ENCODE measurements around the gene C14orf180. TPM values are rescaled to one million over a fixed set of nuclear protein-coding genes. Genes with fewer than 3 reads are reported as not detected.

C14orf180 gene
- total and polyA plus RNA-seq, 10 of the 15 experiments (the other 5 are each of a cell fraction or from before 2014, with no cell fraction given): not detected

DNA sequence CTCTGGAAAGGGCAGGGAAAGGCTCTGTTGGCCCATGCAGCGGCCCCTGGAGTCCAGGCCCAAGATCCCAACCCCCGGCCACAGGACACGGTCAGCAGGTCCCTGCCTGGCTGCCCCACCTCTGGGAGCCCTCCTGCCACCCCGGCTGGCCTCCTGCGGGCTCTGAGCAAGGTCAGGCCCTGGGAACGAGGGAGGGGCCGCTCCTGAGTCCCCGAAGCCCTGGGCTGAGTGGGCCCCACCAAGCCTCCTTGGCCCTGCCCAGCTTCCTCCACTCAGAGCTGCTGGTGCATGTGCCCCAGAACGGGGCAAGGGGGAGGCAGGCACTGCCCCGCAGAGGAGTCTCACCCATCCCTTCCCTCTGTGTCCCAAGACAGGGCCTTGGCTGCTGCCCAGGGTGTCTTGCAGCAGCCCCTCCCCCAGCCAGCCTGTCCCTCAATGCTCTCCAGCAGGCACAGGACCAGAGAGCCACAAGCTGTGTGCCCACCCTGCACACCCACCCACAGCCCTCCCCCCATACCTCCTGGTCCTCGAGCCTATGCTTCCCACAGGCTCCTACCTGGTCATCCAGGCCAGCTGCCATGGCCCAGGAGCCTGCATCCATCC is 7.4 kb upstream of the C14orf180 start (continued):
- TF ChIP-seq, protein P1, sequence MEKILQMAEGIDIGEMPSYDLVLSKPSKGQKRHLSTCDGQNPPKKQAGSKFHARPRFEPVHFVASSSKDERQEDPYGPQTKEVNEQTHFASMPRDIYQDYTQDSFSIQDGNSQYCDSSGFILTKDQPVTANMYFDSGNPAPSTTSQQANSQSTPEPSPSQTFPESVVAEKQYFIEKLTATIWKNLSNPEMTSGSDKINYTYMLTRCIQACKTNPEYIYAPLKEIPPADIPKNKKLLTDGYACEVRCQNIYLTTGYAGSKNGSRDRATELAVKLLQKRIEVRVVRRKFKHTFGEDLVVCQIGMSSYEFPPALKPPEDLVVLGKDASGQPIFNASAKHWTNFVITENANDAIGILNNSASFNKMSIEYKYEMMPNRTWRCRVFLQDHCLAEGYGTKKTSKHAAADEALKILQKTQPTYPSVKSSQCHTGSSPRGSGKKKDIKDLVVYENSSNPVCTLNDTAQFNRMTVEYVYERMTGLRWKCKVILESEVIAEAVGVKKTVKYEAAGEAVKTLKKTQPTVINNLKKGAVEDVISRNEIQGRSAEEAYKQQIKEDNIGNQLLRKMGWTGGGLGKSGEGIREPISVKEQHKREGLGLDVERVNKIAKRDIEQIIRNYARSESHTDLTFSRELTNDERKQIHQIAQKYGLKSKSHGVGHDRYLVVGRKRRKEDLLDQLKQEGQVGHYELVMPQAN (conservative IDR thresholded peaks at IDR 0.05): no peak
- no peak for TF ChIP-seq NR2C2 (IDR thresholded peaks at IDR 0.05; ENCODE audit: borderline replicate concordance, control insufficient read depth, insufficient read length, low read depth)

DNA sequence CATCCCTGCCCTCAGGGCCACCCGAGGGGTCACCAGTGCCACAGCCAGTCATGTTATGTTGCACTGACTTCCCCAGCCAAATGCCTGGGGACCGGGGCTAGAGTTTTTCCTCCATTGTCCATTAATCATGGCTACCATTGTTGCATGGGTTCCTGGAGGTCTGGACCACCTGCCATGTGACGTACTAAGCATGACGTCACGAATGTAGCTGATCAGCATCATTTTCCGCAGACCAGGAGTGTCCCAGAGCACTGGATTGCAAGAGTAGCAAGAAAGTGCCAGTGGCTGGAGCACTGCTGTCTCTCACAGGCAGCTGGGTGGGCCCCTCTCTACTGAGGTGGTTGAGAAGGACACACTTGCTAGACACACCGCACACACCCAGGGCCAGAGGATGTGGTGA is 6.9 kb upstream of the C14orf180 start:
- H3K4me1 ChIP-seq (ENCODE audit: control insufficient read depth, insufficient read depth, low read length): no peaks in the 10 kb centered on the region
- no peaks in the 10 kb centered on the region for H3K36me3 ChIP-seq (ENCODE audit: control insufficient read depth in 2 of 2, insufficient read depth in 2 of 2, low read length in 1 of 2)
- CTCF ChIA-PET: no interaction called here
- BruUV-seq (replicated peaks): no TSS peak
- SMC1A ChIA-PET (ENCODE audit: uncharacterized antibody, unreplicated experiment): no interaction called here
- intact Hi-C loops (cut with micrococcal nuclease; ENCODE audit: unreplicated experiment): no loop called here
- H2AFZ ChIP-seq (ENCODE audit: control insufficient read depth, low read depth, low read length): no peak overlapping the region
- no peak for DNase-seq (ENCODE audit: low read depth, low spot score)
- no peak for FAIRE-seq
- 27% methylated on average over 6 of the region's 7 CpGs for WGBS (ENCODE audit: insufficient coverage, insufficient replicate concordance, low lambda C conversion rate, missing lambda C conversion rate)
- no peak for TF ChIP-seq KLF5 (IDR thresholded peaks at IDR 0.05; ENCODE audit: partially characterized antibody)
- no peak for TF ChIP-seq POLR2AphosphoS2 (IDR thresholded peaks at IDR 0.05; ENCODE audit: low read depth, low read length)
- no peak for TF ChIP-seq ZNF622 (IDR thresholded peaks at IDR 0.05)
- no peak for TF ChIP-seq RELA (IDR thresholded peaks at IDR 0.05; ENCODE audit: borderline replicate concordance, partially characterized antibody)
- no peak for TF ChIP-seq FOXM1 (IDR thresholded peaks at IDR 0.05; ENCODE audit: low read depth, low read length)
- TF ChIP-seq CBFB (IDR thresholded peaks at IDR 0.05; ENCODE audit: low read depth): no peak
- no peak for TF ChIP-seq SREBF1 (IDR thresholded peaks at IDR 0.05; ENCODE audit: low read length)
- ATAC-seq: no peak
- H3K9ac ChIP-seq (ENCODE audit: control insufficient read depth, insufficient read depth, low read length): no peak overlapping the region
- RAD21 ChIA-PET (ENCODE audit: unreplicated experiment): no interaction called here
- H3K9me3 ChIP-seq (replicated peaks; ENCODE audit: control insufficient read depth, insufficient read depth, low read length): no peaks in the 10 kb centered on the region
- POLR2A ChIA-PET: no interaction called here
- no peak overlapping the region for H3K27ac ChIP-seq (ENCODE audit: control insufficient read depth, insufficient read depth)
- no peak overlapping the region for H3K4me2 ChIP-seq (ENCODE audit: control insufficient read depth, insufficient read depth)
- no peaks in the 10 kb centered on the region for H3K79me2 ChIP-seq (ENCODE audit: control insufficient read depth, insufficient read depth, low read length)
- in situ Hi-C loops (cut with MboI): no loop called here
- H3K27me3 ChIP-seq (replicated peaks in 1 of 2; ENCODE audit: control insufficient read depth in 2 of 2, insufficient read depth in 2 of 2, low read length in 1 of 2): peaks cover 0 to 3% of the 10 kb centered on the region in 2 experiments; a peak in 2 of 4 replicates
- no peaks in the 10 kb centered on the region for H4K20me1 ChIP-seq (ENCODE audit: control insufficient read depth, insufficient read depth)
- H3K4me3 ChIP-seq: no peak overlapping the region

Measured in GM12878 (cell line).